ENCODE results near the gene ALDH8A1. TPM values are rescaled to one million over a fixed set of nuclear protein-coding genes. Genes with fewer than 3 reads are reported as not detected.

ALDH8A1 gene
- total and polyA plus RNA-seq, 8 donors = 0.12 to 3.3 (median 0.45) TPM; not detected in 5

DNA sequence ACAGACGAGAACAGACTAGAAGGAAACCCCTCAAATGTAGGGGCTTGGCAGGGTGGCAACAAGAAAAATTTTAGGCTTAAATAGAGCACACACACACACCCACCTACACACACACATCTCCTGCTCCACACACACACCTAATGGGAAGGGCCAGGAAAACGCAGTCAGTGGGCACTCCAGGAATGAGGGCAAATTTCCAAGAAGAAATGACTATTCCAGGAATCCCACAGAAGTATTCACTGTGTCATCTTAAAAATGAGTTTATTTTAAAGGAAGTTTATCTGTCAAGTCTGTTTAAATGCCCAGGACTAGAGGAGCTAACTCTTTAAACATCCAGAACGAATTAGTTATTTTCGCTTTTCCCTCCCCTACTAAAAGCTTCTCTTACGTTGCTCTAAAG is 13.0 kb downstream of the ALDH8A1 start:
- Histone ChIP-seq H3K27me3 (no peaks in the 10 kb centered on the region), H3K4me1 (no peaks in the 10 kb centered on the region), H3K9me3 (no peaks in the 10 kb centered on the region), H3K4me3 (no peak overlapping the region), H3K36me3 (no peaks in the 10 kb centered on the region), H3K27ac (no peak overlapping the region)
- 64 to 79% (median 76%) methylated on average over 5 of the region's 5 CpGs for WGBS, 5 donors
- intact Hi-C loops (cut with DNase I; ENCODE audit: low total_unique reads) = no loop called here
- TF ChIP-seq POLR2A (IDR thresholded peaks at IDR 0.05) (no peak), POLR2AphosphoS5 (IDR thresholded peaks at IDR 0.05) (no peak), CTCF (IDR thresholded peaks at IDR 0.05) (no peak), EP300 (IDR thresholded peaks at IDR 0.05) (no peak)
- no peak for DNase-seq

DNA sequence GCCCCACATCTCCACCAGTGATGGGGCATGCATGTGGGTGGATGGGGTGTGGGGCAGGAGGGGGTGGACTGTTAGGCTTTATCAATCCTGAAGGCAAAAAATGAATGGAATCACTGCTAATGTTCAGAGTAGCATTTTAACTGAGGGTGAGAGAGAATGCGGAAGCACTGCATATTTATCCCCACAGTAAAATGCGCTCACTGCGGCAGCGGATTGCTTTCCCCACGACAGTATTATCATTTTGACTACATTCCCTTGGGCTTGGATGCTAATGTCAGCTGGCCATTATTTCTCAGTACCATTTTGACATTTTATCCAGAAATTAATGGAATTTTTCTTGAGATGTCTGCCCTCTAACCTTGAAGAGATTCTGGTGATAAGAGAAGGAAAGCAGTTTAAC is 13.4 kb downstream of the ALDH8A1 start:
- DNase-seq = no peak

GRCh38 chr6:134934793-134935485 is 15.0 kb downstream of the ALDH8A1 start:
- Histone ChIP-seq H3K27ac (no peak overlapping the region), H3K27me3 (no peaks in the 10 kb centered on the region), H3K4me1 (no peaks in the 10 kb centered on the region), H3K36me3 (no peaks in the 10 kb centered on the region), H3K9me3 (no peaks in the 10 kb centered on the region), H3K4me3 (no peak overlapping the region)
- no peak for TF ChIP-seq POLR2A (IDR thresholded peaks at IDR 0.05)
- no peak for TF ChIP-seq CTCF (IDR thresholded peaks at IDR 0.05)
- no peak for TF ChIP-seq POLR2AphosphoS5 (IDR thresholded peaks at IDR 0.05)
- no peak for TF ChIP-seq EP300 (IDR thresholded peaks at IDR 0.05)
- intact Hi-C loops (cut with DNase I; ENCODE audit: low total_unique reads) = no loop called here
- WGBS, 5 donors = 94 to 95% (median 94%) methylated on average over 5 of the region's 5 CpGs
- no peak for DNase-seq

More for the DNA sequence above, 13.4 kb downstream of the ALDH8A1 start:
- 82 to 96% (median 93%) methylated on average over 5 of the region's 5 CpGs for WGBS, 5 donors
- H3K36me3 ChIP-seq = no peaks in the 10 kb centered on the region
- H3K9me3 ChIP-seq = no peaks in the 10 kb centered on the region
- no peaks in the 10 kb centered on the region for H3K27me3 ChIP-seq
- TF ChIP-seq EP300 (IDR thresholded peaks at IDR 0.05) (no peak), POLR2A (IDR thresholded peaks at IDR 0.05) (no peak), POLR2AphosphoS5 (IDR thresholded peaks at IDR 0.05) (no peak), CTCF (IDR thresholded peaks at IDR 0.05) (no peak)
- no peak overlapping the region for H3K27ac ChIP-seq
- H3K4me3 ChIP-seq = no peak overlapping the region
- no peaks in the 10 kb centered on the region for H3K4me1 ChIP-seq
- intact Hi-C loops (cut with DNase I; ENCODE audit: low total_unique reads) = no loop called here

DNA sequence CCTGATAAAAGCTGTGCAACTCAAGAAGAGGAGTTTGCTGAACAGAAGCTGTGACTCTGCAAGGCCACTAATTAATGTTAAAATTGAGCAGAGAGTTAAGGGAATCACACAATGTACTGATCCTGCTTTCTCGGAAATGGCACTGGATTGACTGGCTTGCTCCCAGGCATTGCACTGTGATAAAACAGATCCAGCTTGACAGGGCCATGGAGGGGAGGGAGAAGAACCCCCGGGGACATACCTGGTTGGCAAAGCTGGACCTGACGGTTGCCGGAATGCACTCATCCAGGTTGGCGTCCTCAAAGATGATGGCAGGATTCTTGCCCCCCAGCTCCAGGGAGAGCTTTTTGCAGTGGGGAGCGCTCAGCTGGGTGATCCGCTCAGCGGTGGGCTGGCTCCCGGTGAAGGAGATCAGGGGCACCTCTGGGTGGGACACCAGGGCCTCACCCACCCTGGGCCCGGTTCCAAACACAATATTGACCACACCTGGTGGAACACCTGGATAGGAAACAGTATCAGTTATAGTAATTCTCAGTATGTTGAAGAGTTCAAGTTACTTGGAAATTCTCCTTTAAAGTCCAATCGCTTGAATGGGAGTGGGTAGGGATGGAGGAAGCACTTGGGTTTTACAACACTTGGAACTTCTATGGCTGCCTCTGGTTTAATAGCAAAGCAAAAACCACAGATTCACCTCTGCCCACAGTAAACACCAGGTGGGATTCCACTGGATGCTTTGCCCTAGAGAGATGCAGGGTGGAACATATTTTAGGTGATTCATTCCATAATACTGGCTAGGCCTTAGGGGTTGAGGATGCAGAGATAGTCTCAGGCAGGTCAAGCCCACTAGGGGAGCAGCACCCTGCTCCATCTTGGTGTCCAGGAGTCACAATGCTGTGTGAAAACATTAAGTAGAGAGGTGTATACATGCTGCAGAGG is 17.1 kb downstream of the ALDH8A1 start:
- TF ChIP-seq EP300 (IDR thresholded peaks at IDR 0.05) = no peak
- no peak for TF ChIP-seq POLR2AphosphoS5 (IDR thresholded peaks at IDR 0.05)
- TF ChIP-seq CTCF (IDR thresholded peaks at IDR 0.05) = no peak
- no peak for TF ChIP-seq POLR2A (IDR thresholded peaks at IDR 0.05)
- WGBS, 5 donors = 81 to 88% (median 87%) methylated on average over 11 of the region's 11 CpGs
- Histone ChIP-seq H3K9me3 (no peaks in the 10 kb centered on the region), H3K27ac (no peak overlapping the region), H3K4me3 (no peak overlapping the region), H3K36me3 (peaks cover 0 to under 1% (median 0%) of the 10 kb centered on the region in 4 donors), H3K27me3 (no peaks in the 10 kb centered on the region), H3K4me1 (no peaks in the 10 kb centered on the region)
- no peak for DNase-seq
- intact Hi-C loops (cut with DNase I; ENCODE audit: low total_unique reads) = no loop called here

Measured in stomach (tissue), 9 donors.